ENCODE measurements around the gene CDH13. TPM values are rescaled to one million over a fixed set of nuclear protein-coding genes. Genes with fewer than 3 reads are reported as not detected.

CDH13 gene
- total and polyA plus RNA-seq, 2 donors (not counting 3 experiments of a cell fraction or from before 2014, with no cell fraction given): 96.6 to 124 TPM

DNA sequence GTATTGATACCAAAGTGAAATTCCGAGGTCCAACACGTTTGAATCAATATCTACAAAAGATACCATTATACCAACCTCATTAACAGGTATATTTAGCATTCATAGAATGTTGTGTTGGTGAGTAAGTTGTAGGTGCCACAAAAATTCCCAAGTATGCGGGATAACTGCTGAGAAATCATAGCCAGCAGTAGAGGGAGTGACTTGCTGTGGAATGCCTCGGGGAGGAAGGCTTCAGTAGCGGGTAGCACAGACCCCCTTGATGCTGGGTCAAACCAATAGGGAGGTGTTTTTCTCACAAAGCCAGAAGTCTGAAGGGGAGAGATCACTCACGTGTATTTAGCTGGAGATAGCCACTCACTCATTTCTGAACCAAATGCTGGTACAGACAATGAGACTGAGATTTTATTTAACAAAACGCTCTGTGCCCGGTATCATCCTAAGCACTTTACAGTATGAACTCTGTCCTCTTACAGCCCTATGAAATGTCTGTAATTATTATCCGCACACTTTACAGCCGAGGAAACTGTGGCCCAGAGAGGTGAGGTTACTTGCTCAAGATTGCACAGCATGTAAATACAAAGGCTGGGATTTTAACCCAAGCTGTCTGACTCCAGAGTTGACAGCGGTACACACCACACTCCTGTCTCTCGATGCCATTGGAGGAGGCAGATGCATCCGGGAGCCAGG is 1204.1 kb downstream of the CDH13 start:
- Histone ChIP-seq H3K4me1 (ENCODE audit: control insufficient read depth, extremely low read depth, insufficient read depth, low read length) (peaks cover 10% of the 10 kb centered on the region), H3K79me2 (ENCODE audit: control insufficient read depth, insufficient read depth, low read length) (no peaks in the 10 kb centered on the region), H3K9me1 (replicated peaks; ENCODE audit: control insufficient read depth, extremely low read depth, insufficient read depth, low read length) (no peaks in the 10 kb centered on the region), H3K4me3 (replicated peaks in 1 of 3; ENCODE audit: insufficient read depth in 1 of 3, low read depth in 1 of 3, low read length in 3 of 3) (no peak overlapping the region), H4K20me1 (replicated peaks; ENCODE audit: control insufficient read depth, extremely low read depth, insufficient read depth, low read length) (no peaks in the 10 kb centered on the region), H2AFZ (ENCODE audit: low read depth, low read length) (no peak overlapping the region), H3K4me2 (ENCODE audit: insufficient read depth, low read length) (no peak overlapping the region), H3K9me3 (replicated peaks; ENCODE audit: control insufficient read depth, insufficient read depth, low read length) (no peaks in the 10 kb centered on the region), H3K27ac (ENCODE audit: insufficient read depth, low read depth, low read length) (no peak overlapping the region), H3K9ac (replicated peaks; ENCODE audit: extremely low read depth, insufficient read depth, low read length) (no peak overlapping the region), H3K36me3 (ENCODE audit: control insufficient read depth in 2 of 2, extremely low read depth in 1 of 2, insufficient read depth in 2 of 2, low read length in 2 of 2) (no peaks in the 10 kb centered on the region), H3K27me3 (ENCODE audit: control insufficient read depth in 2 of 2, insufficient read depth in 2 of 2, low read length in 2 of 2) (peaks cover 0 to 2% of the 10 kb centered on the region in 2 experiments)
- no peak for DNase-seq (ENCODE audit: low read depth, low spot score)
- intact Hi-C loops (cut with micrococcal nuclease) (no loop called here), dilution Hi-C loops (cut with MboI; ENCODE audit: extremely low pct_ligation_motif_present, low sequenced_read_pairs) (no loop called here)
- no peak for FAIRE-seq
- no TSS peak for BruUV-seq (replicated peaks)
- TF ChIP-seq, protein P1, sequence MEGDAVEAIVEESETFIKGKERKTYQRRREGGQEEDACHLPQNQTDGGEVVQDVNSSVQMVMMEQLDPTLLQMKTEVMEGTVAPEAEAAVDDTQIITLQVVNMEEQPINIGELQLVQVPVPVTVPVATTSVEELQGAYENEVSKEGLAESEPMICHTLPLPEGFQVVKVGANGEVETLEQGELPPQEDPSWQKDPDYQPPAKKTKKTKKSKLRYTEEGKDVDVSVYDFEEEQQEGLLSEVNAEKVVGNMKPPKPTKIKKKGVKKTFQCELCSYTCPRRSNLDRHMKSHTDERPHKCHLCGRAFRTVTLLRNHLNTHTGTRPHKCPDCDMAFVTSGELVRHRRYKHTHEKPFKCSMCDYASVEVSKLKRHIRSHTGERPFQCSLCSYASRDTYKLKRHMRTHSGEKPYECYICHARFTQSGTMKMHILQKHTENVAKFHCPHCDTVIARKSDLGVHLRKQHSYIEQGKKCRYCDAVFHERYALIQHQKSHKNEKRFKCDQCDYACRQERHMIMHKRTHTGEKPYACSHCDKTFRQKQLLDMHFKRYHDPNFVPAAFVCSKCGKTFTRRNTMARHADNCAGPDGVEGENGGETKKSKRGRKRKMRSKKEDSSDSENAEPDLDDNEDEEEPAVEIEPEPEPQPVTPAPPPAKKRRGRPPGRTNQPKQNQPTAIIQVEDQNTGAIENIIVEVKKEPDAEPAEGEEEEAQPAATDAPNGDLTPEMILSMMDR (IDR thresholded peaks at IDR 0.05; ENCODE audit: extremely low read depth in 1 of 2, insufficient read depth in 1 of 2, low read depth in 1 of 2, low read length in 2 of 2): no peak
- TF ChIP-seq FOS (IDR thresholded peaks at IDR 0.05; ENCODE audit: borderline replicate concordance, insufficient read depth, low read length): no peak
- no peak for TF ChIP-seq POLR2A (IDR thresholded peaks at IDR 0.05; ENCODE audit: low read depth, low read length)
- no peak for TF ChIP-seq GATA2 (IDR thresholded peaks at IDR 0.05; ENCODE audit: insufficient read depth, insufficient read length, low read depth, low read length)
- TF ChIP-seq POLR2AphosphoS5 (IDR thresholded peaks at IDR 0.05; ENCODE audit: insufficient read depth, low read depth, low read length): no peak
- TF ChIP-seq MYC (IDR thresholded peaks at IDR 0.05; ENCODE audit: low read depth, low read length): no peak
- TF ChIP-seq MAX (IDR thresholded peaks at IDR 0.05; ENCODE audit: insufficient read depth, insufficient read length): no peak
- no peak for TF ChIP-seq EZH2 (IDR thresholded peaks at IDR 0.05; ENCODE audit: borderline replicate concordance, low read depth, low read length, severe bottlenecking)
- TF ChIP-seq JUN (IDR thresholded peaks at IDR 0.05; ENCODE audit: borderline replicate concordance, insufficient read depth, insufficient read length, low read depth): no peak
- ChIA-PET CTCF (no interaction called here), POLR2A (no interaction called here)

Data from endothelial cell of umbilical vein (primary cell).